Vagina (tissue), 2 donors: ENCODE results near the gene ZNF331. TPM values are rescaled to one million over a fixed set of nuclear protein-coding genes. Genes with fewer than 3 reads are reported as not detected.
A peak's percentile ranks its signal among the peaks of the same experiment; 100 is the strongest.

ENCODE experiments used
- DNase-seq, 2 donors: peaks; one replicate each; pipeline ENCODE4 v3.0.0-alpha.2; 2017; ENCODE audit errors: extremely low spot score in 2 of 2
- H3K27ac ChIP-seq: fragments of 200-600 bp; sonication (generic); one replicate; pipeline ENCODE4 v1.5.1; 2019
- H3K27me3 ChIP-seq: fragments of 200-600 bp; sonication (generic); one replicate; pipeline ENCODE4 v1.5.1; 2019
- H3K36me3 ChIP-seq, 2 donors: fragments of 200-600 bp; sonication (generic); one replicate each; pipeline ENCODE4 v1.5.1; 2017 to 2019
- H3K4me1 ChIP-seq: fragments of 200-600 bp; sonication (generic); one replicate; pipeline ENCODE4 v1.5.1; 2019
- H3K4me3 ChIP-seq, 2 donors: fragments of 200-600 bp; sonication (generic); 1 replicate in 1 of 2; 2 replicates in 1 of 2; pipeline ENCODE4 v1.5.1; 2016 to 2019
- H3K9me3 ChIP-seq: fragments of 200-600 bp; sonication (generic); one replicate; pipeline ENCODE4 v1.5.1; 2019
- POLR2A ChIP-seq, 2 donors: fragments of 450-650 bp; IDR thresholded peaks; one replicate each; pipeline ENCODE4 v1.6.1; 2017; ENCODE audit warnings: antibody characterized with exemption in 2 of 2, mild to moderate bottlenecking in 2 of 2, moderate library complexity in 2 of 2
- POLR2AphosphoS5 ChIP-seq, 2 donors: sonication (generic); formaldehyde crosslinking; IDR thresholded peaks; one replicate each; pipeline ENCODE4 v1.9.0; 2017; ENCODE audit warnings: antibody characterized with exemption in 2 of 2, mild to moderate bottlenecking in 2 of 2, low read depth in 1 of 2; ENCODE audit not compliant: insufficient read depth in 1 of 2
- intact Hi-C: fragments of 100-400 bp; cut with DNase I; formaldehyde crosslinking; loops from one replicate; pipeline ENCODE4 v1.15.1; 2023
- total RNA-seq: library from RNA; depleted of rRNA; stranded (reverse); fragments of >200 nt; gene quantifications from one replicate; pipeline ENCODE4 v1.2.3, GENCODE V29; 2016
- TF ChIP-seq, protein P1 (sequence below), 3 experiments: fragments of 450-650 bp in 2 of 3; fragments of 200-600 bp in 1 of 3; sonication (generic) in 1 of 3; IDR thresholded peaks; one replicate each; pipeline ENCODE4 v1.5.1; 2017 to 2019; ENCODE audit warnings: antibody characterized with exemption in 3 of 3, mild to moderate bottlenecking in 2 of 3, moderate library complexity in 2 of 3

ZNF331 gene
- total RNA-seq, 1 donor from 2014 or later = 72.7 TPM

DNA sequence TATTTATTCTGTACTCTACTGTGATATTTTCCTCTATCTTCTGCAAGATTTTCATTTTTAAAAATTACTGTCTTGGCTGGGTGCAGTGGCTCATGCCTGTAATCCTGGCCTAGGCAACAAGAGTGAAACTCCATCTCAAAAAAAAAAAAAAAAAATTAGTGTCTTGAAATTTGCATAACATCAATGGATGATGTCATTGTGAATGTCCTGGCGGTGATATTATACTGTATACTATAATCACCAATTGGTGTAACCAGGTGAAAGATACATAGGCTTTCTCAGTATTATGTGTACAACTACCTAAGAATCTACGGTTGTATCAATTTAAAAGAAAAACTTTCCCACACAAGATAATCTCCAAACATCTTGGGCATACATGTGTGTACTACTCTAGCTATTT is 15.2 kb downstream of the ZNF331 start:
- Histone ChIP-seq H3K27ac (peak overlapping the region; percentile 89), H3K4me3 (no peak overlapping the region), H3K36me3 (no peaks in the 10 kb centered on the region), H3K27me3 (no peaks in the 10 kb centered on the region), H3K4me1 (peaks cover 15% of the 10 kb centered on the region), H3K9me3 (no peaks in the 10 kb centered on the region)
- no peak for TF ChIP-seq POLR2AphosphoS5 (IDR thresholded peaks at IDR 0.05; ENCODE audit: insufficient read depth in 1 of 2, low read depth in 1 of 2)
- TF ChIP-seq, protein P1, sequence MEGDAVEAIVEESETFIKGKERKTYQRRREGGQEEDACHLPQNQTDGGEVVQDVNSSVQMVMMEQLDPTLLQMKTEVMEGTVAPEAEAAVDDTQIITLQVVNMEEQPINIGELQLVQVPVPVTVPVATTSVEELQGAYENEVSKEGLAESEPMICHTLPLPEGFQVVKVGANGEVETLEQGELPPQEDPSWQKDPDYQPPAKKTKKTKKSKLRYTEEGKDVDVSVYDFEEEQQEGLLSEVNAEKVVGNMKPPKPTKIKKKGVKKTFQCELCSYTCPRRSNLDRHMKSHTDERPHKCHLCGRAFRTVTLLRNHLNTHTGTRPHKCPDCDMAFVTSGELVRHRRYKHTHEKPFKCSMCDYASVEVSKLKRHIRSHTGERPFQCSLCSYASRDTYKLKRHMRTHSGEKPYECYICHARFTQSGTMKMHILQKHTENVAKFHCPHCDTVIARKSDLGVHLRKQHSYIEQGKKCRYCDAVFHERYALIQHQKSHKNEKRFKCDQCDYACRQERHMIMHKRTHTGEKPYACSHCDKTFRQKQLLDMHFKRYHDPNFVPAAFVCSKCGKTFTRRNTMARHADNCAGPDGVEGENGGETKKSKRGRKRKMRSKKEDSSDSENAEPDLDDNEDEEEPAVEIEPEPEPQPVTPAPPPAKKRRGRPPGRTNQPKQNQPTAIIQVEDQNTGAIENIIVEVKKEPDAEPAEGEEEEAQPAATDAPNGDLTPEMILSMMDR (IDR thresholded peaks at IDR 0.05) = no peak
- TF ChIP-seq POLR2A (IDR thresholded peaks at IDR 0.05) = no peak
- intact Hi-C loops = no loop called here
- no peak for DNase-seq

DNA sequence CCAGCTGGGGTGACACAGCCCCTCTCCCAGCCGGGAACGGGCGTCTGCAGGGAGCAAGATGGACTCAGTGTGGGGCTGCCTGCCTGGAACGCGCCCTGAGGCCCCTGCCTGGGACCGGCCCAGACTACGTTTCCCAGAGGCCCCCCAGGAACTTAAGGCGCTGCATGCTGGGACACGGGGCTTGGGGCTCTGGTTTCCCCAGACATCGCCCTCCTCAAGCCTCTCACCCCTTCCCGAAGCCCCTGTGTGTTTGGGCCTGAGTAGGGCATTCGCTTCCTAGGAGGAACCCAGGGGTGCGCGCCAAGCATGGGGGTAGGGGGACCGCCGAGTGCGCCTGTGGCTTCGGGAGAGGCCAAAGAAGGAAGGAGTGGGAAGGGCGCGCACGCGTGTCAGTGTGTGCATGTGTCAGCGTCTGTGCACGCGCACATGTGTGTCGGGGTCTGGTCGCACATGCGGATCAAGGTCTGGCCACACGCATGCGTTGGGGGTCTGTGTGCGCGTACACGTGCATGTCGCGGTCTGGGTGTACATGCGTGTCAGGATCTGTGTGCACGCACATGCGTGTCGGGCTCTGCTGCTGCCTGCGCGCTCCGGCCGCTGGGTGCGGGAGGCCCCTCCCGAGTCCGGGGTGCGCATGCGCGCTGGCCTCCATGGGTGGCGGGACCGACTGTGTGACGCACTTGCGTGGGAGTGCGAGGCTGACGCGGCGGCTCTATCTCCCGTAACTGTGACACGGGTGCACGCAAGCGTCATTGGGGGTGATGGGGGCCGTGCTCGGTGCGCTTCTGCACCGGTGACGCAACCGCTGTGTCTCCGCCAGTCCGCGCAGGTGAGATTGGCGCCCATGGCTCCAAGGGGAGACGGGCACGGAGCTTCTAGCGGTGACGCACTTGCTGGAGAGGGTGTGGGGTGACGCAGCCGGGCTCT is 16.2 kb downstream of the ZNF331 start:
- DNase-seq = no peak
- Histone ChIP-seq H3K27me3 (no peaks in the 10 kb centered on the region), H3K4me1 (peaks cover 8% of the 10 kb centered on the region), H3K27ac (peak overlapping the region; percentile 89), H3K36me3 (no peaks in the 10 kb centered on the region), H3K9me3 (no peaks in the 10 kb centered on the region), H3K4me3 (peak overlapping the region; percentile 58 to 78)
- peak; percentile 83 to 94 for TF ChIP-seq POLR2AphosphoS5 (IDR thresholded peaks at IDR 0.05; ENCODE audit: insufficient read depth in 1 of 2, low read depth in 1 of 2)
- TF ChIP-seq, protein P1 (IDR thresholded peaks at IDR 0.05) = no peak
- TF ChIP-seq POLR2A (IDR thresholded peaks at IDR 0.05) = peak in 1 of 2 donors; percentile 70
- intact Hi-C loops = no loop called here

DNA sequence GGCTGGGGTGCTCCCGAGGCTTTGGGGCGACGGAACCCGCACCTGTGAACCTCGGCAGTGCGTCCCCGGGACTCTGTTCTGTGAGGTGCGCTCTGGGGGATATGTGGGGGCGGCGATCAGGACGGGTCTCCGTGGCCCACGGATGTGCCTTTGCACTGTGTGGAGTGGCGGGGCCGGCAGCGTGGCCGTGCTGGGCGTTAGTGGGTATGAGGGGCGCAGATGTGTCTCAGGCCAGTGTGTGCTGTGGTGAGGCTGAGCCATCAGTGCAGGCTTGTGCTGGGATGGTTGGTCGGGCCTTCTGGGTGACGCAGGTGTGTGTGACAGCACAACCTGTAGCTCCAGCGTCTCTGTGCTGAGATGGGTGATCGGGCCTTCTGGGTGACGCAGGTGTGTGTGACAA is 16.9 kb downstream of the ZNF331 start:
- Histone ChIP-seq H3K27me3 (no peaks in the 10 kb centered on the region), H3K9me3 (no peaks in the 10 kb centered on the region), H3K4me1 (peaks cover 7% of the 10 kb centered on the region), H3K4me3 (peak overlapping the region; percentile 58 to 78), H3K27ac (peak overlapping the region; percentile 89), H3K36me3 (no peaks in the 10 kb centered on the region)
- TF ChIP-seq POLR2AphosphoS5 (IDR thresholded peaks at IDR 0.05; ENCODE audit: insufficient read depth in 1 of 2, low read depth in 1 of 2) (no peak), POLR2A (IDR thresholded peaks at IDR 0.05) (no peak)
- TF ChIP-seq, protein P1 (IDR thresholded peaks at IDR 0.05) = no peak
- intact Hi-C loops = no loop called here
- no peak for DNase-seq

DNA sequence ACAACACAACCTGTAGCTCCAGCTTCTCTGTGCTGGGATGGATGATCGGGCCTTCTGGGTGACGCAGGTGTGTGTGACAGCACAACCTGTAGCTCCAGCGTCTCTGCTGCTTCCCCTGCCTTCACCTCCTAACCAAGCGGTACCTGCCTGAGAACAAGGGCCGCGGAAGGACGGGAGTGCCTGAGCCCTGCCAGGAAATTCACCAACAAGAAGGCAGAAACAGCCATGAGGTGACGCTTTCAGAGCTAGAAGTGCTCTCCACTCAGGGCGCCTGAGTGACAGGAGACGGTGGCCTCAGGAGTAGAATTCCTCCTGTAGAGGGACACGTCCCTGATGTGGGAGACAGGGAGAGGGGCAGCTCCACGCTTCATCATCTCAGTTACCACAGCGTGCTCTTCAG is 17.4 kb downstream of the ZNF331 start:
- peak overlapping the region; percentile 89 for H3K27ac ChIP-seq
- H3K36me3 ChIP-seq = no peaks in the 10 kb centered on the region
- DNase-seq = no peak
- TF ChIP-seq POLR2A (IDR thresholded peaks at IDR 0.05) (no peak), POLR2AphosphoS5 (IDR thresholded peaks at IDR 0.05; ENCODE audit: insufficient read depth in 1 of 2, low read depth in 1 of 2) (no peak)
- TF ChIP-seq, protein P1 (IDR thresholded peaks at IDR 0.05) = no peak
- peak overlapping the region; percentile 58 to 78 for H3K4me3 ChIP-seq
- H3K4me1 ChIP-seq = peaks cover 7% of the 10 kb centered on the region
- no peaks in the 10 kb centered on the region for H3K9me3 ChIP-seq
- no peaks in the 10 kb centered on the region for H3K27me3 ChIP-seq
- intact Hi-C loops = no loop called here

DNA sequence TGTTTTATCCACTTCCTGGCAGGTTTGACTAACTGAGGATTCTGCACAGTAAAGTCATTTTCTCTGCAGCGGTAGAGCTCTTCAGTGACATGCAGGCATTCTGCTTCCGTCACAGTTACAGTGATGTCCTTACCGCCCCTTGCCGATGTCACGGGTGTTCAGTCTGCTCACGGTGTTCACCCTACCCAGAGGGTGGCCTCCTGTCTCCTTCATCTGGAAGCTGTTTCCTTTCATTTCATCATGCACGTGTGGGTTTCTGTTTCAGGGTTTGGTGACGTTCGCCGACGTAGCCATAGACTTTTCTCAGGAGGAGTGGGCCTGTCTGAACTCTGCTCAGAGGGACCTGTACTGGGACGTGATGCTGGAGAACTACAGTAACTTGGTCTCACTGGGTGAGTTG is 33.4 kb downstream of the ZNF331 start:
- intact Hi-C loops = no loop called here
- no peaks in the 10 kb centered on the region for H3K27me3 ChIP-seq
- no peaks in the 10 kb centered on the region for H3K4me1 ChIP-seq
- H3K4me3 ChIP-seq = no peak overlapping the region
- TF ChIP-seq POLR2A (IDR thresholded peaks at IDR 0.05) (no peak), POLR2AphosphoS5 (IDR thresholded peaks at IDR 0.05; ENCODE audit: insufficient read depth in 1 of 2, low read depth in 1 of 2) (no peak)
- TF ChIP-seq, protein P1 (IDR thresholded peaks at IDR 0.05) = no peak
- DNase-seq = no peak
- no peak overlapping the region for H3K27ac ChIP-seq
- no peaks in the 10 kb centered on the region for H3K9me3 ChIP-seq
- H3K36me3 ChIP-seq = peaks cover under 1 to 47% of the 10 kb centered on the region in 2 donors
